NCI-H1105 (cell line): ENCODE data around the gene CDKAL1.

Experiments
- DNase-seq: peaks from one replicate; lab custom pipeline; 2025; lab: John Stamatoyannopoulos, UW

CDKAL1 gene

GRCh38 chr6:20840675-20841074 lies 306.4 kb downstream of the CDKAL1 start:
- DNase-seq: no peak

- DNase-seq: no peak
These were observed 307.5 kb downstream of the CDKAL1 start for GRCh38 chr6:20841806-20842205.

GRCh38 chr6:20845592-20845991 lies 311.3 kb downstream of the CDKAL1 start:
- no peak for DNase-seq

- no peak for DNase-seq
These were observed 312.4 kb downstream of the CDKAL1 start for GRCh38 chr6:20846602-20847028.

GRCh38 chr6:20847904-20848303 lies 313.6 kb downstream of the CDKAL1 start:
- no peak for DNase-seq

- DNase-seq: no peak
These were observed 316.6 kb downstream of the CDKAL1 start for GRCh38 chr6:20850686-20851416.

- no peak for DNase-seq
These were observed 317.5 kb downstream of the CDKAL1 start for GRCh38 chr6:20851795-20852194.

- DNase-seq: no peak
These were observed 319.6 kb downstream of the CDKAL1 start for GRCh38 chr6:20853828-20854227.

GRCh38 chr6:20856681-20857288 lies 322.5 kb downstream of the CDKAL1 start:
- no peak for DNase-seq

GRCh38 chr6:20861481-20861880 lies 327.2 kb downstream of the CDKAL1 start:
- no peak for DNase-seq

GRCh38 chr6:20866036-20866435 lies 331.8 kb downstream of the CDKAL1 start:
- no peak for DNase-seq

- no peak for DNase-seq
These were observed 332.9 kb downstream of the CDKAL1 start for GRCh38 chr6:20866935-20867703.

GRCh38 chr6:20868397-20869096 lies 334.3 kb downstream of the CDKAL1 start:
- DNase-seq: peak; percentile 98

- no peak for DNase-seq
These were observed 335.8 kb downstream of the CDKAL1 start for GRCh38 chr6:20870021-20870420.

- no peak for DNase-seq
These were observed 336.2 kb downstream of the CDKAL1 start for GRCh38 chr6:20870493-20870892.

GRCh38 chr6:20873425-20874190 lies 339.4 kb downstream of the CDKAL1 start:
- DNase-seq: no peak

- DNase-seq: no peak
These were observed 341.2 kb downstream of the CDKAL1 start for GRCh38 chr6:20875369-20875963.

GRCh38 chr6:20876036-20876435 lies 341.8 kb downstream of the CDKAL1 start:
- no peak for DNase-seq

- no peak for DNase-seq
These were observed 342.3 kb downstream of the CDKAL1 start for GRCh38 chr6:20876561-20876960.

GRCh38 chr6:20877008-20877937 lies 343.0 kb downstream of the CDKAL1 start:
- DNase-seq: no peak
